GM06990 (cell line): Measurements from ENCODE around the gene LDB1.
A peak's percentile ranks its signal among the peaks of the same experiment; 100 is the strongest.

Experiments used
- DNase-seq: peaks from one replicate; pipeline ENCODE4 v3.0.0-alpha.2; 2011; ENCODE audit not compliant: insufficient read length; ENCODE audit errors: extremely low read depth
- H3K27me3 ChIP-seq: replicated peaks from 2 replicates; pipeline ENCODE4 v1.6.0; 2011; ENCODE audit warnings: low read length; ENCODE audit not compliant: control insufficient read depth, insufficient read depth
- H3K36me3 ChIP-seq: 2 replicates; pipeline ENCODE4 v1.5.1; 2011; ENCODE audit warnings: low read length; ENCODE audit not compliant: control insufficient read depth, insufficient read depth
- H3K4me3 ChIP-seq: replicated peaks from 2 replicates; pipeline ENCODE4 v1.5.1; 2011; ENCODE audit warnings: low read depth, mild to moderate bottlenecking, control low read depth, low read length
- CTCF ChIP-seq: IDR thresholded peaks from 2 replicates; pipeline ENCODE4 v1.5.1; 2011; ENCODE audit warnings: low read length, control low read depth, mild to moderate bottlenecking, inconsistent platforms; ENCODE audit not compliant: insufficient read depth, poor library complexity, severe bottlenecking

Gene LDB1

GRCh38 chr10:102066399-102067088 lies 53.6 kb downstream of the LDB1 start:
- no peaks in the 10 kb centered on the region for H3K27me3 ChIP-seq
- TF ChIP-seq CTCF, result no peak
- H3K4me3 ChIP-seq, result peak overlapping the region; percentile 72
- peaks cover 12% of the 10 kb centered on the region for H3K36me3 ChIP-seq
- DNase-seq, result no peak

GRCh38 chr10:102065561-102066398 lies 54.4 kb downstream of the LDB1 start:
- TF ChIP-seq CTCF, result peak; percentile 2
- Histone ChIP-seq H3K36me3 (peaks cover 12% of the 10 kb centered on the region), H3K4me3 (peak overlapping the region; percentile 72), H3K27me3 (no peaks in the 10 kb centered on the region)
- DNase-seq, result peak; percentile 52

- TF ChIP-seq CTCF, result peak; percentile 35
- DNase-seq, result peak; percentile 96
- H3K4me3 ChIP-seq, result peak within 1 kb of the TSS; percentile 72
Observed at GRCh38 chr10:102064868-102065560, 55.2 kb downstream of the LDB1 start, which contains the start of gene HPS6. Gene HPS6 (plus strand): TSS chr10:102065349. CDS start chr10:102065475, 126 bp downstream.

GRCh38 chr10:102064503-102064867 lies 55.7 kb downstream of the LDB1 start:
- no peaks in the 10 kb centered on the region for H3K27me3 ChIP-seq
- DNase-seq, result no peak
- no peak for TF ChIP-seq CTCF
- H3K4me3 ChIP-seq, result peak overlapping the region; percentile 72
- H3K36me3 ChIP-seq, result peaks cover 12% of the 10 kb centered on the region

More at GRCh38 chr10:102064868-102065560, 55.2 kb downstream of the LDB1 start, which contains the start of gene HPS6:
- H3K27me3 ChIP-seq, result no peaks in the 10 kb centered on the region
- H3K36me3 ChIP-seq, result peaks cover 12% of the 10 kb centered on the region

GRCh38 chr10:102059987-102060386 lies 60.2 kb downstream of the LDB1 start:
- no peak for TF ChIP-seq CTCF
- H3K27me3 ChIP-seq, result no peaks in the 10 kb centered on the region
- H3K36me3 ChIP-seq, result no peaks in the 10 kb centered on the region
- DNase-seq, result no peak
- no peak overlapping the region for H3K4me3 ChIP-seq
